Fibroblast of peridontal ligament (primary cell): ENCODE measurements around the gene GLB1L.

Experiments
- DNase-seq: peaks from one replicate; pipeline ENCODE4 v3.0.0-alpha.2; 2010; ENCODE audit errors: extremely low read depth

Gene GLB1L

DNA sequence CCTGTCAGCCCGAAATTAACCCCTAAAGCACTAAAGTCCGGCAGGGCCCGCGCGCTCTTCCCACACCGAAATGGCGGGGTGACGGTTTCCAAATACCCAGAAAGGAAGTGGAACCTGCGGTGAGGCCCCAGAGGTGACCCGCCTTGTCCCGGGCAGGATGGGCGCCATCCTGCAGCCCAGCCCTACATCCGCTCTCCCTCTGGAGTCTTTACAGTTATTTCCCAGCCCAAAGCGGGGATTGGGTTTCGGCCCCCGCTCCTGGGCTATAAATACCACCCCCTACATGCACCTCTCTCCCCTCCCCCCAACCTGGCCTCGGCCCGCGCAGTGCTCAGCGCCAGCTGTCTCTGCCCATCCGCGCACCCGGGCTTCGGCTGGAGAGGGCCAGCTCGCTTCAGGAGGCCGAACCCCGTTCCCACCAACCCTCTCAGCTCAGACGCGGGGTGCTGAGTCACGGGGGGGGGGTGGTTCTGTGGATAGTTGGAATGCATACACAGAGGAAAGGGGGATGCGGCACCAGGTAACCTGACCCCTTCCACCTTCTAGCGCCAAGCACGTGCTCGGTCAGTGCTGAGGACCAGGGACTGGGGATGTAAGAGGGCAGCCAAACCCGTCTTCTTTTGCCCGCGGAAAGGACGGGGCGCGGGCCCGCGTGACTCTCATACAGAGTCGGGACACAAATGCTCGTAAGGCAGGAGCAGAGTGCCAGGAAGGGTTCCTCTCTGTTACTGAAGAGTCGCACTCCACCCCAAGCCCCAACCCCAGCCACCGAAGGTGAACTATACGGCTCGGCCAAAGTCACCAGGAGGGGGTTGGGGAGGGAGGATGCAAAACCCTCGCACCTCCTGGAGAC lies 7.9 kb upstream of the GLB1L start, which contains the start of gene TUBA4B:
TUBA4B (plus strand) TSS at position 344 of the 853 bp plus-strand sequence; CDS start at position 509, 165 bp downstream.
- DNase-seq = no peak

DNA sequence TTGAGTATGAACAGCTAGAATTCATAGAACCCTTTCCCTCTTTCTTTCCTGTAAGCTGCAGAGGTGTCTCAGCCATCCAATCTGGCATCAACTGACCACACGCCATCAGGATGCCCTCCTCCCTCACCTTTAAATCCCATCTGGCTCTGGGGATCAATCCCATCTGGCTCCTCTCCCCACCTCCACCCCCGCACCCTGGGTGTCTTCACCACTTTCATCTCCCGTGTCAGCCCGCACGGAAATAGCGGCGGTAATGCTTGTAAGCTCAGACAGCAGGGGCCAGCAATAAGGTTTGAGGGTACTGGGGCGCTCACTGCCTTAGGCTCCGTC lies 7.3 kb upstream of the GLB1L start:
- no peak for DNase-seq

DNA sequence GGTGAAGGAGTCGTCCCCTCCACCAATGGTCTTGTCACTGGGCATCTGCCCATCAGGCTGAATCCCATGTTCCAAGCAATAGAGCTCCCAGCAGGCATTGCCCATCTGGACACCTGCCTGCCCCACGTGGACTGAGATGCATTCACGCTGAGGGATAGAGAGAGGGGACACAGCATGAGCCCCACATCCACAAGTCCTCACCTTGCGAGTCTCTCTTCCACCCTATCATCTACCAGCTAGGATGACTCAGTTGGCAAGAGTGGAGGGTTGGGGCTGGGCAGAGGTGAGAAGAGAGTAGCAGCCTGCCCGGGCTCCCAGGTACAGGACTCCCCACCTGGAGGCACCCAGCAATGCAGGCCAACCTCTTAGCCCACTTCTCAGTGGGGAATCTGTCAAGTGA lies 6.8 kb upstream of the GLB1L start:
- DNase-seq = no peak

- peak; percentile 59 for DNase-seq
Measured at GRCh38 chr2:219251656-219252055, 6.4 kb upstream of the GLB1L start.

GRCh38 chr2:219250049-219250781 lies 5.0 kb upstream of the GLB1L start:
- DNase-seq = no peak

DNA sequence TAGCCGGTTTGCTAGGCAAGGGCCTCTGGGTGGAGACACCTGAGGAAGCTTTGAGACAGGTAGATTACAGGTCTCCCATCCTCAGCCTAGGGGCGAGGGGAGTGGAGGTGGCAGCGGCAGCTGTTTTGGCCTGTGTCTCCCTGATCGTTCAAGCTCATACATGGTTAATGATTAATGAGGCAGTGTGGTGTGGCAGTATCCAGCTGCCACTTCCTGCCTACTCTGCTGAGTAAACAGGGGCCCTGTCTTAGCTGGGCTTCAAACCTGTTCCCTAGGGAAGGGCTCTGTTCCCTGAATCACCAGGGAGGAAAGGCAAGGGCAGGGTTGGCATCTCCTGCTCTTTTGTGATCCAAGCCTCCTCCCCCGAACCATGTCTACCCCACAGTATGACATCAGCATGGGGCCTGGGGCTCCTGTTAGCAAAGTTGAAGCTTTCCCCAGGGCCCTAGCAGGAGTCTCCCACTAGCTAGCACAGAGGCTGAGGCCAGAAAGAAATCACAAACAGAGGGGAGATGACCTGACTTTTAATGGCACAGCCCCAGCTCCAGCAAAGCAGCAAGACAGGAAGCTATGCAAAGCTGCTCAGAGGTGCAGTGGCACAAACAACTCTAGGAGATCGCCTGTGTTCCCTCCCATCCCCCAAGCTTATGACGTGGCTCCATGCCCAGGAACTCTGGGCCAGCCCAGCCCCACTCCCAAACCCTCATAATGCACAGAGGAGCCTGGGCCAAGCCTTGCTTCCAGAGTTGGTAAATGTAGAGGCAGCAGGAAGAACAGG lies 4.1 kb upstream of the GLB1L start:
- DNase-seq = peak; percentile 81

- no peak for DNase-seq
Measured at GRCh38 chr2:219248845-219249202, 3.6 kb upstream of the GLB1L start.

DNA sequence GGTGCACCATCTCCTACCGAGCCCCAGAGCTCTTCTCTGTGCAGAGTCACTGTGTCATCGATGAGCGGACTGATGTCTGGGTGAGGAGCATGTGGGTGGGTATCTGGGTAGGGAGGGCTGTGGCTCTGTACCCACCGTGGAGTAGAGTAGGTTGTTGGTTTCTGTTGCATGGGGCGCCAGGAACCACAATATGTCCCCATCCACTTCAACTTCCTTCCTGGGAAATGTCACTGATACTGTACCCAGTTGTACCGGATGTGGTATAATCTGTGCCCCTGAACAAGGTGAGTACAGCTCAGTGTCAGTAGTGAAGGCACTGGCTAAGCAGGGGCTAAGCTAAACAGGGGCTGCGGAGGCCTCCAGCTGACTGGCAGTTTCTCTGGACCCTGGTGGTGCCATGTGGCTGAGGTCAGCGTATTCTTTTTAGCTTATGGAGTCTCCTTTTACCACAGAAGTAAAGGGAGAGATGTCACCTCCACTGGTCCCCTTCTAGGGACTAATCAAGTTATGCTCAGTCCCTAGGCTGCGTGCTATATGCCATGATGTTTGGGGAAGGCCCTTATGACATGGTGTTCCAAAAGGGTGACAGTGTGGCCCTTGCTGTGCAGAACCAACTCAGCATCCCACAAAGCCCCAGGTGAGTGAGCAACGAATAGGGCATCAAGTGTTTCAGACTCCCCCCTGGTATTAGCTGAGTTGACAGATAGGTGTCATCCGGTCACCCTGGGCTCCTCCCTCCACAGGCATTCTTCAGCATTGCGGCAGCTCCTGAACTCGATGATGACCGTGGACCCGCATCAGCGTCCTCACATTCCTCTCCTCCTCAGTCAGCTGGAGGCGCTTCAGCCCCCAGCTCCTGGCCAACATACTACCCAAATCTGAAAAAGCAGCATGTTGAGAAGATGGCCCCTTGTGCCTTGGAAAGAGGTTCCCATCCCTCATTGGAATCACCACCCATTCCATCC lies 2.7 kb upstream of the GLB1L start:
- DNase-seq = no peak

GRCh38 chr2:219246559-219246958 lies 1.3 kb upstream of the GLB1L start:
- DNase-seq = no peak

DNA sequence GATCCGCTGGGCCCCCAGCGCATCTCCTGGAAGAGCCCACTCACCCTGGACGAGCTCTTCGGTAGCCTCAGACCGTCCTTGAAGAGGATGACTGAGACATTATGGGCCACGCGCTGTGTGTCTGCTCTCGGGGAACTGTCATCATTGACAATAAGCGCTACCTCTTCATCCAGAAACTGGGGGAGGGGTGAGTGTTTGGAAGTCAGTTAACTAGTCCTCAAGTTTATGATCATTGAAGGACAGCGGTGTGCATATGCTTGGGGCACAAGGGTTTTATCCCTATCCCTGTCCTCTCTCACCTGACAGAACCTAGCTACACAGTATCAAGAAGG lies 621 bp upstream of the GLB1L start:
- DNase-seq = no peak

DNA sequence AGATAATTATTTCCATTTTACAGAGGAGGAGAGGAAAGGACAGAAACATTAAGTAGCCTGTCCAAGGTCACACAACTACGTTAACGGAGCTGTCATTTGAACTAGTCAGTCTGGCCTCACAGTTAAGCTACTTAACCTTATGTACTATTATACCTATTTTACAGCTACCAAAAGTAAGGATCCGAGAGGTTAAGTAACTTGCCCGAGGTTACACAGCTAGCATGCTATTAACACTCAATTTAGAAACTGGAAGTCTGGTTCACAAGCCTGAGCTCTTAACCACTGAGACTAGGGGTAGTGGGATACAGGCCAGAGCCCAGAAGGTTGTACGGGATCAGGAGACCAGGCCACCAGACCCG lies 476 bp downstream of the GLB1L start:
- no peak for DNase-seq

GRCh38 chr2:219243291-219243761 lies 1.9 kb downstream of the GLB1L start:
- DNase-seq = no peak

GRCh38 chr2:219234331-219234730 lies 10.9 kb downstream of the GLB1L start:
- no peak for DNase-seq

GRCh38 chr2:219230059-219230540 lies 15.1 kb downstream of the GLB1L start:
- no peak for DNase-seq

GRCh38 chr2:219229305-219230058 lies 15.8 kb downstream of the GLB1L start, which contains the start of the genes ANKZF1 and ATG9A:
ANKZF1 (plus strand) TSS chr2:219229806; CDS start chr2:219230258, 452 bp downstream.
ATG9A (minus strand) TSS chr2:219229636; CDS start chr2:219228024, 1,612 bp downstream.
- DNase-seq = peak; percentile 97

DNA sequence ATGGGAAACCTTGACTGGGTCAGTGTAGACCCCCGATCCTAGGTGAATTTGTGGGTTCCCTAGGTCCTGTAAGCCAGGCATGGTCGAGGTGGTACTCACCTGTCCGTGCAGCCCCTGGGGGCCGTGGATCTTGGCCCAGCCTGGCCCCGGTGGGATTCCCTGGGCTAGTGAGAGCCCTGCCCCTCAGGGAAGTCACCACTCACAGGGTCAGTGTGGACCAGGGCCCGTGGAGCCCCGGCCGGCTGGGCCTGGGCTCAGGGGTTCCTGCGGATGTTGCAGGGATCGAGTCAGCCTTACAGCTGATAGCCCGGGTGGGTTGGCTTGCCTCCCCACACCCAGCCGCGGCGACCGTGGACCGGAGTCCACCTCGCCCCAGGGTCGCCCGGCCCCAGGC lies 16.3 kb downstream of the GLB1L start:
- DNase-seq = no peak

DNA sequence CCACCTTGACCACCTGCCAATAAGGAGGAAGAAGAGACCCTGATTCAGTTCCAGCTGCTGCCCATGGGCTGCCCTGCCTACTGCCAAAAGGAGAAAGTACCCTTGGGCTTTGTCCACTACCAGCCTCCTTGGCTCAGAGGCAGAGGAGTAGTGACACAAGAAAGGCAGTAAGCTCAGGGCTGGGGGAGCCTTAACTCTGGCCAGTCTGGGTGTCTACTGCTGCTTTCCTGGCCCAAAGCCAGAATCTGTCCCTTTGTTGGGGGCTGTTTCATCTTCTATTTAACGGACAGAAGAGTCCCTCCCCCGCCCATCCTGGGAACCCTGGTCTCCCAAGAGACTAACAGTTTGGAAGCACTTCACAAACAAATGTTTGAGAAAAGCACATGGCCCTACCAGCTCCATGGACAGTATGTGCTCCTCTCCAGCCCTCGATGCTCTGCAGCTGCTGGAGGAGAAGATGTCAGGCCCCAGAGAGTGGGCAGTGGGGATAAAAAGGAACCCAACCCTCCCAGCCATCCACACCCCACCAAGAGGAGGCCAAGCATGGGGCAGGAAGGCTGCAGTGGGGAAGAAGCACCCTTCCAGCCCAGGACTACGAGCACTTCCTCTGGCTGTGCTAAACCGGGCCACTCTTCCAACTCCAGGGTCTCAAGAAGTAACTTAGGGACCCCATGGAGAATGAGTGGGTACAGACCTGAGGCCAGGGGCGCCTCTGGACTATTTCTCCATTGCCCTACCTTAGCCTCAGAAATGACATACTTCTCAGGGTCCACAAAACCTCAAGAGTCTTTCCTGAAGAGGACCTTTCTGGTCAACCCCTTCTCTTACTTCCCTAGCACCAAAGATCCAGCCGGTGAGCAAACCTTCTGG lies 17.0 kb downstream of the GLB1L start:
- DNase-seq = no peak

DNA sequence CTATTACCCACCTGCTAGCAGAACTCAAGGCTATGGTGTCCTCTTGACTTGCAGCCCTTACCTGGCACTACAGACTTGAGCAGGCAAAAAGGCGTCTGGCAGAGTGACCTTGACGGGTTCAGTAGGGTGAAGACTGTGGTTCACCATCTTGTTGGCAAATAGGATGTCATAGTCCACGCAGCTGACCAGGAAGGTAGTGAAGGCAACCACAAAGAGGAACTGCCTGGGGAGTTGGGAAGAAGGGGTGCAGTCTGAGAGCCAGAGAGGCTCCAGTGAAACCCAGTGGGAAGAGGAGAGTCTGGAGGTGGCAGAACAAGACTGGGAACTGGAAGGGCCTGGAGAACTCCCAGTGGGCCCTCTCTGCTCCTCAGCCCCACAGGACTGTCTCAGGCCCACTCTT lies 19.9 kb downstream of the GLB1L start:
- DNase-seq = no peak
